ENCODE measurements around the gene MAIP1.

The MAIP1 gene

DNA sequence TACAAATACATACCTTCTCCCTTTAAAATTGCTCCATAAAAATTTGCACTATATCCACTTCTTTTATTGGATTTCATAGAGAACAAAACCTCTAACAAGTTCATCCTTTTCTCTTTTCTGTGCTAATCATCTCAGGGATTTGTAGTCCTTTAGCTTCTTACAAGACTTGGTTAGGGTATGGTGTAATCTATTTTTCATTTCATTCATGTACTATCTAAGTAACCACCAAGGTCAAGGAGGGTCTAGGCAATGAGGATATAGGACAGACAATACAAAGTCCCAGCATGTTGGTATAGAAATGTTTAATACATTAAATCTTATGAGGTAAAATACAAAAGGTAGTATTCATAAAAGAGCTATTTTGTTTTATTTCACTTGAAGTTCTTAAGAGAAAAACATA is 26.8 kb upstream of the MAIP1 start:
- DNase-seq: no peak
- Histone ChIP-seq H3K36me3 (peaks cover 18 to 33% (median 27%) of the 10 kb centered on the region in 3 donors), H3K27ac (no peak overlapping the region), H3K4me3 (no peak overlapping the region), H3K9me3 (no peaks in the 10 kb centered on the region), H3K4me1 (no peaks in the 10 kb centered on the region), H3K27me3 (no peaks in the 10 kb centered on the region)
- intact Hi-C loops (cut with DNase I; ENCODE audit: low total_unique reads): no loop called here
- TF ChIP-seq, protein P1, sequence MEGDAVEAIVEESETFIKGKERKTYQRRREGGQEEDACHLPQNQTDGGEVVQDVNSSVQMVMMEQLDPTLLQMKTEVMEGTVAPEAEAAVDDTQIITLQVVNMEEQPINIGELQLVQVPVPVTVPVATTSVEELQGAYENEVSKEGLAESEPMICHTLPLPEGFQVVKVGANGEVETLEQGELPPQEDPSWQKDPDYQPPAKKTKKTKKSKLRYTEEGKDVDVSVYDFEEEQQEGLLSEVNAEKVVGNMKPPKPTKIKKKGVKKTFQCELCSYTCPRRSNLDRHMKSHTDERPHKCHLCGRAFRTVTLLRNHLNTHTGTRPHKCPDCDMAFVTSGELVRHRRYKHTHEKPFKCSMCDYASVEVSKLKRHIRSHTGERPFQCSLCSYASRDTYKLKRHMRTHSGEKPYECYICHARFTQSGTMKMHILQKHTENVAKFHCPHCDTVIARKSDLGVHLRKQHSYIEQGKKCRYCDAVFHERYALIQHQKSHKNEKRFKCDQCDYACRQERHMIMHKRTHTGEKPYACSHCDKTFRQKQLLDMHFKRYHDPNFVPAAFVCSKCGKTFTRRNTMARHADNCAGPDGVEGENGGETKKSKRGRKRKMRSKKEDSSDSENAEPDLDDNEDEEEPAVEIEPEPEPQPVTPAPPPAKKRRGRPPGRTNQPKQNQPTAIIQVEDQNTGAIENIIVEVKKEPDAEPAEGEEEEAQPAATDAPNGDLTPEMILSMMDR (IDR thresholded peaks at IDR 0.05): no peak

DNA sequence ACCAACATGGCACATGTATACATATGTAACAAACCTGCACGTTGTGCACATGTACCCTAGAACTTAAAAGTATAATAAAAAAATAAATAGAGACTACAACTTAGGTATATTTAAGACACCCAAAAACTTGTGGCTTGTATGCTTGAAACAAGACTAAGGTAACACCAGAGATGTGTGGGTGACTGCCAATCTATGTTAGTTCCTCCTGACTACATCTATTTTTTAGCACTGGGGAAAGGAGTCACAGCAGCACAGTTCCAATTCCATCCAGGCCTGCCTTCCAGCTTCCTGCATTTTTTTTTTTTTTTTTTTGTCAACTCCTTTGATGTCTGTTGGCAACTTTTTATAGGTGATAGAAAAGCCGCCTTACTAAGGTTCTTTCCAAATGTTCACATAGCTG is 26.1 kb upstream of the MAIP1 start:
- intact Hi-C loops (cut with DNase I; ENCODE audit: low total_unique reads): no loop called here
- no peak for DNase-seq
- Histone ChIP-seq H3K27me3 (no peaks in the 10 kb centered on the region), H3K4me3 (no peak overlapping the region), H3K9me3 (no peaks in the 10 kb centered on the region), H3K4me1 (no peaks in the 10 kb centered on the region), H3K36me3 (peaks cover 18 to 33% (median 27%) of the 10 kb centered on the region in 3 donors), H3K27ac (no peak overlapping the region)
- TF ChIP-seq, protein P1 (IDR thresholded peaks at IDR 0.05): no peak

DNA sequence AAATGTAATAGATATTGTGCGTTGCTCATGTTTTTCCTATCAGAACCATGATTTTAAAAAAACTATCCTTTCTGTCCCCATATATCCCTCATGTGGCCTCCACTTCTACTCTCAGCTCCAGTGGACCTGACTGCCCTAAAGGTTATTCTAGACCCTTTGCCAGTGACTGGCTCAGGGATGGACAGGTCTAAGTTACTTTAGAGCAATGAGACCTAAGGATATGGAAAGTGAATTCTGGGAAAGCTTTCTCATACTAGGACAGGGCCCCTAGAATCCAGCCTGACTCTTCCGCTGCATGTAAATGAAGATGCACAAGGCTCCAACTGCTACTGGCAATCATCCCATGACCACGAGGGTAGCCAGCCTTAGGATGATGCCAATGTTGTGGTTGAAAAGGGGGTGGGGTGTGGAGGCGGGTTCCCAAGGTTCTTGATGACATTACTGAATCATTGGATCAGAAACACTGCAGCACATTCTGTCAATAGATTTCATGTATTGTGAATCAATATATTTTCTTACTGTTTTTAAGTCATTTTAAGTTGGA is 23.0 kb upstream of the MAIP1 start:
- no peak for DNase-seq

DNA sequence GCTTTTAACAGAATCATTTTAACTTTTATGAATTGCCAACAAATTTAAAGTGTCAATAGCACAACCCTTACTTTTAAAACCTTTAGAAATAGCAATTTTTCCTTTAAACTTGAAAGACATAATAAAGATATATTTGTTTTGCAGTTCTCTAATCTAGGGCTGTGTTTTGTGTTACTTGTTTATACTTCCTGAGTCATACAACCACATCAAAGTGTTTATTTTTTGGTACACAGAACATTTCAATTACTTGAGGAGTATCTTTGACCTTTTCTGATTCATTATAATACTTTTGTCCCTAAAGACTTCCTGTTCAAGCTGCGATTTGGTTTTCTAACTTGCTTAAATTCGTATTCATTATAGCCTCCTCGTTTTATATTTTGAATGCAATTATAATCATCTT is 21.9 kb upstream of the MAIP1 start:
- no peak for DNase-seq
- no peaks in the 10 kb centered on the region for H3K4me1 ChIP-seq
- no peak overlapping the region for H3K4me3 ChIP-seq
- H3K36me3 ChIP-seq: peaks cover 20 to 61% (median 29%) of the 10 kb centered on the region in 3 donors
- H3K9me3 ChIP-seq: no peaks in the 10 kb centered on the region
- H3K27ac ChIP-seq: no peak overlapping the region
- TF ChIP-seq, protein P1 (IDR thresholded peaks at IDR 0.05): no peak
- no peaks in the 10 kb centered on the region for H3K27me3 ChIP-seq
- intact Hi-C loops (cut with DNase I; ENCODE audit: low total_unique reads): no loop called here

More for the DNA sequence above, 23.0 kb upstream of the MAIP1 start:
- H3K36me3 ChIP-seq: peaks cover 18 to 50% (median 24%) of the 10 kb centered on the region in 3 donors
- no peak overlapping the region for H3K4me3 ChIP-seq
- H3K4me1 ChIP-seq: no peaks in the 10 kb centered on the region
- TF ChIP-seq, protein P1 (IDR thresholded peaks at IDR 0.05): no peak
- H3K27ac ChIP-seq: no peak overlapping the region
- H3K9me3 ChIP-seq: no peaks in the 10 kb centered on the region
- no peaks in the 10 kb centered on the region for H3K27me3 ChIP-seq
- intact Hi-C loops (cut with DNase I; ENCODE audit: low total_unique reads): no loop called here

DNA sequence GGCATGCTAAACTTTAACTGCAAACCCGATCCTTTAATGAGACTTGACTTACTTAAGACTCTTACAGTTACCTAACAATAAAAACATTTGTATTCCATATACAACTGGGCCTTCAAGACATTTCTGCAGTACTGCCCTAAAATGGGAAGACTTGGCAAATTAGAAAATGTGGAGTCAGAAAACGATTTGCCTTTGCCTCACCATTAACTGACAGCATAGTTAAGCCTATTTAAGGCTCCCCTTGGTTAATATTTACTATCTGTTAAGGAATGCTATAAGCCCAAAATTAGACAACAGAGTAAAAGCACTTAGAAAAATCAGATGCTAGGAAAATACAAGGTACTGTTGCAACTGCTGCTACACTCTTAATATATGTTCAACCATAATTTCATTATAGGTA is 18.8 kb upstream of the MAIP1 start:
- TF ChIP-seq, protein P1 (IDR thresholded peaks at IDR 0.05): no peak
- Histone ChIP-seq H3K27me3 (no peaks in the 10 kb centered on the region), H3K36me3 (peaks cover 25 to 66% (median 30%) of the 10 kb centered on the region in 3 donors), H3K9me3 (no peaks in the 10 kb centered on the region), H3K4me1 (no peaks in the 10 kb centered on the region), H3K27ac (no peak overlapping the region), H3K4me3 (no peak overlapping the region)
- DNase-seq: no peak
- intact Hi-C loops (cut with DNase I; ENCODE audit: low total_unique reads): no loop called here

DNA sequence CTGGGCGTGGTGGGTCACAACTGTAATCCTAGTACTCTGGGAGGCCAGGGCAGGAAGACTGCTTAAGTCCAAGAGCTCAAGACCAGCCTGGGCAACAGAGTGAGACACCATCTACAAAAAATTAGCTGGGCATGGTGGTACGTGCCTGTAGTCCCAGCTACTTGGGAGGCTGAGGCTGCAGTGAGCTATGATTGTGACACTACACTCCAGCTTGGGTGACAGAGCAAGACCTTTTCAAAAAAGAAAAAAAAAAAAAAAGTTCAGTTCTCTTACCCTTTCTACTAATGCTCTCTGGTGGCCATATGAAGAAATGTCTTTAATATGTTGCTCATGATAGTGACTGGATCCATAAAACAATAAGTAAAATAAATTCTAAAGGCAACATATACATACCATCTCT is 15.0 kb upstream of the MAIP1 start:
- no peak for DNase-seq
- peaks cover 7 to 64% (median 32%) of the 10 kb centered on the region in 3 donors for H3K36me3 ChIP-seq
- H3K9me3 ChIP-seq: no peaks in the 10 kb centered on the region
- no peak overlapping the region for H3K27ac ChIP-seq
- no peaks in the 10 kb centered on the region for H3K27me3 ChIP-seq
- TF ChIP-seq, protein P1 (IDR thresholded peaks at IDR 0.05): no peak
- intact Hi-C loops (cut with DNase I; ENCODE audit: low total_unique reads): no loop called here
- no peaks in the 10 kb centered on the region for H3K4me1 ChIP-seq
- no peak overlapping the region for H3K4me3 ChIP-seq

Measured in tibial artery (tissue), 4 donors.